ENCODE data around the gene SPARC. TPM values are rescaled to one million over a fixed set of nuclear protein-coding genes. Genes with fewer than 3 reads are reported as not detected.

Gene SPARC
- total RNA-seq, 1 experiment from 2014 or later, result 418 TPM

- Mint-ChIP-seq H3K27me3 (ENCODE audit: low read depth) (no peaks in the 10 kb centered on the region), H3K4me1 (no peaks in the 10 kb centered on the region), H3K9me3 (no peaks in the 10 kb centered on the region), H3K36me3 (peaks cover 76% of the 10 kb centered on the region), H3K4me3 (no peak overlapping the region), H3K27ac (no peak overlapping the region)
- CTCF ChIA-PET, result interaction anchor here (0.6 to 4.1 kb wide), 3 partner anchors 8 to 74 kb away, joined by 4 to 20 read pairs (median 5); no protein-coding TSS in a partner anchor
- TF ChIP-seq NFE2L1 (CRISPR knock-in tag; IDR thresholded peaks at IDR 0.05) (no peak), MLX (CRISPR knock-in tag; IDR thresholded peaks at IDR 0.05) (no peak), MYBL2 (CRISPR knock-in tag; IDR thresholded peaks at IDR 0.05) (no peak), IRF2 (CRISPR knock-in tag; IDR thresholded peaks at IDR 0.05; ENCODE audit: borderline replicate concordance, low read depth) (no peak), TEAD1 (CRISPR knock-in tag; IDR thresholded peaks at IDR 0.05) (no peak), ZNF512 (CRISPR knock-in tag; IDR thresholded peaks at IDR 0.05; ENCODE audit: borderline replicate concordance) (no peak), GRHL2 (CRISPR knock-in tag; IDR thresholded peaks at IDR 0.05; ENCODE audit: insufficient replicate concordance, severe bottlenecking) (no peak), ZMAT4 (CRISPR knock-in tag; IDR thresholded peaks at IDR 0.05) (no peak), ATF1 (CRISPR knock-in tag; IDR thresholded peaks at IDR 0.05) (no peak), NR3C1 (CRISPR knock-in tag; conservative IDR thresholded peaks at IDR 0.05; ENCODE audit: low read depth) (no peak), CTCF (IDR thresholded peaks at IDR 0.05) (no peak), CDX4 (CRISPR knock-in tag; IDR thresholded peaks at IDR 0.05; ENCODE audit: borderline replicate concordance) (no peak), FOXJ3 (CRISPR knock-in tag; IDR thresholded peaks at IDR 0.05; ENCODE audit: borderline replicate concordance) (no peak), AR (CRISPR knock-in tag; IDR thresholded peaks at IDR 0.05) (no peak), HMGXB4 (CRISPR knock-in tag; IDR thresholded peaks at IDR 0.05) (no peak), ZNF416 (CRISPR knock-in tag; IDR thresholded peaks at IDR 0.05) (no peak), FOXK1 (CRISPR knock-in tag; IDR thresholded peaks at IDR 0.05) (no peak)
- POLR2A ChIA-PET, result no interaction called here
- ATAC-seq, result no peak
- DNase-seq (ENCODE audit: low spot score), result no peak
These were observed 19.6 kb downstream of the SPARC start for GRCh38 chr5:151667083-151667482.
